ENCODE data around the gene HS6ST2. TPM values are rescaled to one million over a fixed set of nuclear protein-coding genes. Genes with fewer than 3 reads are reported as not detected.

HS6ST2 gene
- total RNA-seq: under 0.01 TPM in 1 of 2 replicates, not detected in the other

GRCh38 chrX:132958091-132958703, at the start of gene HS6ST2:
Gene HS6ST2 (minus strand): TSS chrX:132958629.

Other genes starting within 250 kb of the HS6ST2 start
- gene USP26, start 138.5 kb upstream of the HS6ST2 start, total RNA-seq: not detected in 2 replicates